GM10248 (cell line): ENCODE results near the gene SHISA2.
A peak's percentile ranks its signal among the peaks of the same experiment; 100 is the strongest.

Experiments
- CTCF ChIA-PET: fragments of 300-600 bp; sonication (Branson Sonifier 250); formaldehyde crosslinking; extraction: SDS; loops from one replicate; lab custom pipeline; 2021; ENCODE audit warnings: antibody characterized with exemption; lab: Yijun Ruan, JAX
- POLR2A ChIA-PET: fragments of 350-650 bp; sonication (Branson Sonifier 250); formaldehyde crosslinking; extraction: SDS; loops from one replicate; lab custom pipeline; 2020; ENCODE audit warnings: antibody characterized with exemption; lab: Yijun Ruan, JAX
- DNase-seq: peaks from one replicate; pipeline ENCODE4 v3.0.0; 2012; ENCODE audit errors: extremely low spot score
- CTCF ChIP-seq: IDR thresholded peaks from 2 replicates; pipeline ENCODE4 v1.5.1; 2012; ENCODE audit warnings: mild to moderate bottlenecking, low read depth; ENCODE audit errors: extremely low read depth, missing control alignments, control extremely low read depth

The SHISA2 gene

GRCh38 chr13:26010487-26011207 lies 41.2 kb downstream of the SHISA2 start:
- ChIA-PET CTCF (no interaction called here), POLR2A (interaction anchor here (0.6 kb wide), 1 partner anchor 402 kb away, joined by 3 read pairs; no protein-coding TSS in a partner anchor)
- DNase-seq = peak; percentile 5
- no peak for TF ChIP-seq CTCF

GRCh38 chr13:26007261-26008125 lies 44.3 kb downstream of the SHISA2 start:
- CTCF ChIA-PET = interaction anchor here (1.1 kb wide), 1 partner anchor 29 kb away, joined by 3 read pairs; no protein-coding TSS in a partner anchor

More at GRCh38 chr13:26007261-26008125, 44.3 kb downstream of the SHISA2 start:
- DNase-seq = no peak
- no peak for TF ChIP-seq CTCF
- POLR2A ChIA-PET = no interaction called here
